Measurements from ENCODE around the gene SPPL2C. TPM values are rescaled to one million over a fixed set of nuclear protein-coding genes. Genes with fewer than 3 reads are reported as not detected.

SPPL2C gene, protein sequence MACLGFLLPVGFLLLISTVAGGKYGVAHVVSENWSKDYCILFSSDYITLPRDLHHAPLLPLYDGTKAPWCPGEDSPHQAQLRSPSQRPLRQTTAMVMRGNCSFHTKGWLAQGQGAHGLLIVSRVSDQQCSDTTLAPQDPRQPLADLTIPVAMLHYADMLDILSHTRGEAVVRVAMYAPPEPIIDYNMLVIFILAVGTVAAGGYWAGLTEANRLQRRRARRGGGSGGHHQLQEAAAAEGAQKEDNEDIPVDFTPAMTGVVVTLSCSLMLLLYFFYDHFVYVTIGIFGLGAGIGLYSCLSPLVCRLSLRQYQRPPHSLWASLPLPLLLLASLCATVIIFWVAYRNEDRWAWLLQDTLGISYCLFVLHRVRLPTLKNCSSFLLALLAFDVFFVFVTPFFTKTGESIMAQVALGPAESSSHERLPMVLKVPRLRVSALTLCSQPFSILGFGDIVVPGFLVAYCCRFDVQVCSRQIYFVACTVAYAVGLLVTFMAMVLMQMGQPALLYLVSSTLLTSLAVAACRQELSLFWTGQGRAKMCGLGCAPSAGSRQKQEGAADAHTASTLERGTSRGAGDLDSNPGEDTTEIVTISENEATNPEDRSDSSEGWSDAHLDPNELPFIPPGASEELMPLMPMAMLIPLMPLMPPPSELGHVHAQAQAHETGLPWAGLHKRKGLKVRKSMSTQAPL
- not detected in 2 replicates for polyA plus RNA-seq (2014; cell fraction: cytosol; rRNA removed)
- not detected in 2 replicates for polyA plus RNA-seq (2014; cell fraction: nucleus; rRNA removed)

GRCh38 chr17:45844695-45845375, at the start of gene SPPL2C:
TSS of gene SPPL2C (plus strand) at chr17:45844881. CDS start at chr17:45844907, 26 bp downstream.
- no peak for DNase-seq (ENCODE audit: low spot score)

DNA sequence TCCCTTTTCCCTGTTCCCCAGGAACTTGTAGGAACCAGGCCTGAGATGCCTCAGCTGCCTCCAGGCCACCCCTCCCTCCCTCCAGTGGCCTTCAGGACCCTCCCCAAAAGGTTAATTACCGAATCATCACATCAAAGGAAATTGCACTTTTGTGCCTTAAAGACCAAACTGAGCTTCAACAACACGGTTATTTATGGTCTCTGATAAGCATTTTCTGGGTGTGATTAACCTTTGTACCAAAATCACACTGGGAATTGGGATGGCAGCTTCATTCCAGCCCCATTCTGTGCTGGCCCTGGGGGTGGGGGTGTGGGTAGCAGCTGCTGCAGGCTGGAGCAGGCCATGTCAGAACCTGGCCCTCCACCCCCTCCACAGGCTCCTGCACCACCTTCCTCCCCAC, 43.9 kb upstream of the SPPL2C start:
- DNase-seq (ENCODE audit: low spot score): no peak

GRCh38 chr17:45801421-45801820, 43.3 kb upstream of the SPPL2C start:
- DNase-seq (ENCODE audit: low spot score): no peak

DNA sequence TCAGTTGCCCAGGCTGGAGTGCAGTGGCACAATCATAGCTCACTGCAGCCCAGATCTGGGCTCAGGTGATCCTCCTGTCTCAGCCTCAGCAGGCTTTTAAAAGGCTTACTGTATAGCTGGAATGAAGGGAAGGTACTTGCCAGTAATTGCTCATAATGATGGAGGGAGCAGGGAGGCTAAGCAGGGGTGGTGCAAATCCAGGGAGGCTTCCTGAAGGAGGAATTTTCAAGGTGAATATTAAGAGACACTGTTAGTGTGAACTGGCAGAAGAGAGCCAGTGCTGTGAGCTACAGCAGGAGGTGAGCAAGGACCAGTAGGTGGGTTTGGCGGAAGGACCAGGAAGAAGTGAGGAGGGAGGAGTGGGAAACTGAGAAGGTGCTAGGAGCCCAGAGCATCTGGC, 35.8 kb upstream of the SPPL2C start:
- DNase-seq (ENCODE audit: low spot score): no peak

- no peak for DNase-seq (ENCODE audit: low spot score)
These were observed 35.2 kb upstream of the SPPL2C start for GRCh38 chr17:45809499-45809898.

DNA sequence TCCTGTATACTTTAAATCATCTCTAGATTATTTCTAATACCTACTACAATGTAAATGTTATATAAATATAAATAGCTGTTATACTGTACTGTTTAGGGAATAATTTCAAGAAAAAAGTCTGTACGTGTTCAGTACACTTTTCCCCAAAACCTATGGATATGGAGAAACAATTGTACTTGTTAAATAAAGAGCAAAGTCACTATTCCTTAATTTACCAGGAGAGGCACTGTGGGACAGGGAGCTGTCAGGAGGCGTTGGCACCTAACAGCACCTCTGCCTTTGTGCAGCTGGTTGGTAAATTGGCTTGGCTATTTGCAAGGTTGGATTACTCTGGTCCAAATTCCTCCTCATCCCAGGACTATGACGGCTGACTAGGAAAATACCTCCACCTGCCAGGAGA, 32.6 kb upstream of the SPPL2C start:
- DNase-seq (ENCODE audit: low spot score): no peak

DNA sequence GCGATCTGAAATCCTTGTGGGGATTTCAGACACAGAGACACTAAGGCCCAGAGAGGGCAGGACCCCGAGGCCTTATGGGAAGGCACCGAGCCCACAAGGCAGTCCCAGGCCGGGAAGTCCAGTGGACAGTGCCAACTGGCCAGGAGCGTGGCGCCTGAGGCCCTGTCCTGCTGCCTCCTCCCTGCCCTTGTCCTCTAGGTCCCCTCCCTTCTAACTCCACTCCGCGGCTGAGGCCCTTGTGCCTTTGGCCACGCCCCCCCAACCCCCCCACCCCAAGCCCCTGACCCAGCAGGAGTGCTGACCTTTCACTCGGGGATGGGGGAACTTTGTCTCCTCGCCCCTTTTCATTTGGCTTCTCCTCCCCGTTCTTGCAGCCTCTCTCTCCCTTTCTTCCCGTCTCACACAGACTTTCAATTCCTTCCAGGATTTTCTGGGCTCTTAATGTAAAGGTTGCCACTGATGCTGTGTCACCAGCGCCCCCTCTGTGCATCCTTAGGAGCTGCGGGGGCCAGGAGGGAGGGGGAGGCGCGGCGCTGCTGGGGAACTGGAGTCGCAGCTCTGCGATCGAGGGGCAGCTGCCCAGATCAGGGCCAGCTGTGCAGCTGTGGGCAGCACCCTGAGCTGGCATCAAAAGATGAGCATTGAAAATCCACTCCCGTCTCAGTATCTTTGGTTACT, 31.5 kb upstream of the SPPL2C start:
- DNase-seq (ENCODE audit: low spot score): no peak

- DNase-seq (ENCODE audit: low spot score): no peak
These were observed 29.8 kb upstream of the SPPL2C start for GRCh38 chr17:45814622-45815606.

GRCh38 chr17:45815752-45816151, 28.9 kb upstream of the SPPL2C start:
- DNase-seq (ENCODE audit: low spot score): no peak

- DNase-seq (ENCODE audit: low spot score): no peak
These were observed 26.6 kb upstream of the SPPL2C start for GRCh38 chr17:45818041-45818440.

- DNase-seq (ENCODE audit: low spot score): no peak
These were observed 26.0 kb upstream of the SPPL2C start for GRCh38 chr17:45818699-45819098.

GRCh38 chr17:45819632-45820031, 25.0 kb upstream of the SPPL2C start:
- DNase-seq (ENCODE audit: low spot score): no peak

- DNase-seq (ENCODE audit: low spot score): no peak
These were observed 24.5 kb upstream of the SPPL2C start for GRCh38 chr17:45820052-45820780.

DNA sequence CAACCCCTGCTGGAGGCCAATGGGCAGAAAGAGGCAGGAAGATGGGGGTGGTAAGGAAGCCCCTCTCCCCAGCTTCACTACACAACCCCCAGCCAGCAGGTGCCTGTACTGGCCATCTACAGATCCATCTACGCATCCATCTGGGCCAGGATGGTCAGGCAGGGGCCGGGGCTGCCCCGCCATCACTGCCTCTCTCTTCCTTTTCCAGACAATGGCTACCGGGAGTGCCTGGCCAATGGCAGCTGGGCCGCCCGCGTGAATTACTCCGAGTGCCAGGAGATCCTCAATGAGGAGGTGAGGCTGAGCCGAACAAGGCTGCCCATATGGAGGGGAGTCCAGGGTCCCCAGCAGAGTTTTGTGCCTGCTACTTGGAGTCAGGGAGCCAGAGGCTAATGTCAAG, 23.5 kb upstream of the SPPL2C start:
- no peak for DNase-seq (ENCODE audit: low spot score)

DNA sequence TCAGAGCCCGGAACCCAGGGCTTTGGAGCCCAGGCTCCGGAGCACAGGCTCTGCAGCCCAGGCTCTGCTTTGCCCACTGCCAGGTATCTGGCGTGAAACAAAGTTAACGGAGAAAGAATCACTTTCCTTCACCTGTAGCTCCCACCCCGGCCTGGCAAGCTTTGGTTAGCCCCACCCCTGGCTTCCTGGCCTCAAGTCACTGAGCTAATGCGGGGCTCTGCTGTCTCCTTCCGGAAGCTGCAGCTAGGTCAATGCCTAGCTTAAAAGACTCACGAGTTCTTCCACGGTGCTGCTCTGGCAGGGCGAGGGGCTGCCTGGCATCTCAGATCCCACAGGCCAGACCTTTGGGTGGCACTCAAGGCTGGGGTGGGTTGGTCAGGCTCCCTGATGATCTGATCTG, 21.1 kb upstream of the SPPL2C start:
- no peak for DNase-seq (ENCODE audit: low spot score)

DNA sequence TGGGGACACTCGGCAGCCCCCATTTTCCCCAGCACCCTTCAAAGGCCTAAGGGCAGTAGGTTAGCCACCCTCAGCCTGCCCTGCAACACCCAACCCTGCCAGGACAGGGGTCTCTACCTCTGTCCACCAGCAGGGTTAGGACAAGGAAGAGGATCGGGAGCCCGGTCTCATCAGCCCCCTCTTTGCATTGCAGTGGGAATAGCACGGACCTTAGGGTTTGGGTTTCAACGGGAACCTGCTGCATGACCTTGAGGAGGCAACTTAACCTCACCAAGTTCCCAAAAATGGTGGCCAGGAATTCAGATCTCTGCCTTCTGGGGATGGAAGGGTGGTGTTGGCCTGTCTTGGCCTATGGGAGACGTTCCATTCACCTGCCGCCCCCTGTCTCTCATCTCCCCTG, 20.2 kb upstream of the SPPL2C start:
- no peak for DNase-seq (ENCODE audit: low spot score)

DNA sequence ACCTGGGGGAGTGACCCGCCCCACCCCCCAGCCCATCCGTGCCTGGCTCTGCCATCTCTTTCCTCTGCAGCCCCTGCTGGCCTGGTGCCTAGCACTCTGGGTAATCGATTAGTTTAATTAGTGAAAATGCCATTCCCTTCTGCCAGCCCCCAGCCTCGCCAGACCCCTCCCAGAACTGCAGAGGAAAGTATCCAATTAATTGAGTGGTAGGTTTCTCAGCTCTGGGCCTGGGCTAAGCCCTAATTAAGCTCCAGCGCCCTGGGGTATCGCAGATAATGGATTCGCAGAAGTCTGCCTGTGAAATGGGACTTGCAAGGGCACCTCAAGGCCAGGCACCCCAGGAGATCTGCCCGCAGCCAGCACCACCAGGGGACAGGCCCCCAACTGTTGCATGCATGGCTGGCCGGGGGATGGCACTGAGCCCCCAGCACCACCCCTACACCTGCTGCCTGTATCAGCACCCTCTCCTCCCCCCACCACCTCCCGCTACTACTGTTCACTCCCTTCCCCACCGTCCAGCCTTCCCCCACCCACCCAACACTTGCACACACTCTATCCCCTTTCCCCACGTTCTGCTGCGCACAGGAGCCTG, 19.7 kb upstream of the SPPL2C start:
- DNase-seq (ENCODE audit: low spot score): no peak

DNA sequence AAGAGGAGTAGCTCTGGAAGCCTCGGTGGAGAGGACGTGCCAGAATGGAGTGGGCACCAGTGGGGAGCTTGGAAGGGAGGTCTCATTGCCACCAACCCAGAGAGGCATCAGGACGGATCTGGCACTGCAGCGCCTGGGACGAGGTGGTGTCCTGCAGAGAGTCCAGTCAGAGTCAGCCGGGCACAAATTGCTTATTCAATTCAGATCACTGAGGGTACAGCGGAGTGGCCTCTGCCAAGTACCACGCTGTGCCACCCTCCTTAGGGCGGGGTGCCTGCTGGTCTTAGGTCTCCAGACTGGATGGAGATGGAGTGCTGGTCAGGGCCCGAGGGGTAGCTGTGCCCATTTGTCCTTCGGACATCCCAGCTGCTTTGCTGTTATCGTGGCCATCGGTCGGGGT, 18.9 kb upstream of the SPPL2C start:
- DNase-seq (ENCODE audit: low spot score): no peak

GRCh38 chr17:45826919-45827588, 17.6 kb upstream of the SPPL2C start:
- DNase-seq (ENCODE audit: low spot score): no peak
